NB4 (cell line): ENCODE data around the gene DCTPP1.

Experiments used
- POLR2A ChIP-seq: IDR thresholded peaks from 2 replicates; pipeline ENCODE4 v1.6.1; 2011; ENCODE audit warnings: mild to moderate bottlenecking; ENCODE audit not compliant: insufficient read length; ENCODE audit errors: extremely low read depth
- TF ChIP-seq, protein P1 (sequence below): IDR thresholded peaks from one replicate; pipeline ENCODE4 v1.5.1; 2012; ENCODE audit warnings: low read depth, low read length
- TF ChIP-seq, protein P2 (sequence below): IDR thresholded peaks from 2 replicates; pipeline ENCODE4 v1.6.1; 2011; ENCODE audit warnings: low read depth, low read length

DNA sequence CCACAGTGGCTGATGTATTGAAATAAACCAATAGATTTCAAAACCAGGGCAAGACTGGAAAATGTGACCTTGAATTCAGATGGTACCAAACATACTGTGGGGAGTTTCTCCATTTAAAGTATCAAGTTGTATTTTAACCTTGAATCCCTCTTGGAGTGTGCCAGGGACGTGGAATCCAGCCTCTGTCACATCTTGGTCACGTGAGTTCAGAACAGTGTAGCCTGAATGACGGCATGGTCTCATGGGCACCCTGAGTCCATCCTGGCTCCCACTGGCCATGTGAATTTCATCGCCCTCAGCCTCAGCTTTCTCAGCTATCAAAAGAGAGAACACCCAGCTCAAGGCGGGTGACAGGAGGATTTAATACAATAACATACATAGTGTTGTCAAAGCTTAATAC is 15.7 kb downstream of the DCTPP1 start:
- TF ChIP-seq, protein P1, sequence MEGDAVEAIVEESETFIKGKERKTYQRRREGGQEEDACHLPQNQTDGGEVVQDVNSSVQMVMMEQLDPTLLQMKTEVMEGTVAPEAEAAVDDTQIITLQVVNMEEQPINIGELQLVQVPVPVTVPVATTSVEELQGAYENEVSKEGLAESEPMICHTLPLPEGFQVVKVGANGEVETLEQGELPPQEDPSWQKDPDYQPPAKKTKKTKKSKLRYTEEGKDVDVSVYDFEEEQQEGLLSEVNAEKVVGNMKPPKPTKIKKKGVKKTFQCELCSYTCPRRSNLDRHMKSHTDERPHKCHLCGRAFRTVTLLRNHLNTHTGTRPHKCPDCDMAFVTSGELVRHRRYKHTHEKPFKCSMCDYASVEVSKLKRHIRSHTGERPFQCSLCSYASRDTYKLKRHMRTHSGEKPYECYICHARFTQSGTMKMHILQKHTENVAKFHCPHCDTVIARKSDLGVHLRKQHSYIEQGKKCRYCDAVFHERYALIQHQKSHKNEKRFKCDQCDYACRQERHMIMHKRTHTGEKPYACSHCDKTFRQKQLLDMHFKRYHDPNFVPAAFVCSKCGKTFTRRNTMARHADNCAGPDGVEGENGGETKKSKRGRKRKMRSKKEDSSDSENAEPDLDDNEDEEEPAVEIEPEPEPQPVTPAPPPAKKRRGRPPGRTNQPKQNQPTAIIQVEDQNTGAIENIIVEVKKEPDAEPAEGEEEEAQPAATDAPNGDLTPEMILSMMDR, result no peak
- TF ChIP-seq POLR2A, result no peak
- TF ChIP-seq, protein P2, sequence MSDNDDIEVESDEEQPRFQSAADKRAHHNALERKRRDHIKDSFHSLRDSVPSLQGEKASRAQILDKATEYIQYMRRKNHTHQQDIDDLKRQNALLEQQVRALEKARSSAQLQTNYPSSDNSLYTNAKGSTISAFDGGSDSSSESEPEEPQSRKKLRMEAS, result no peak
